GM23338 (cell line): ENCODE data around the gene ZAR1.

ENCODE experiments used
- CREB1 ChIP-seq: fragments of 250-450 bp; sonication (Bioruptor Pico); IDR thresholded peaks from 2 replicates; pipeline ENCODE4 v1.5.0; 2020; ENCODE audit warnings: low read depth, mild to moderate bottlenecking, moderate library complexity
- CTCF ChIP-seq, 2 experiments: fragments of 200-600 bp in 1 of 2; sonication (generic) in 1 of 2; conservative IDR thresholded peaks; 2 replicates each; pipeline versions ENCODE4 v1.5.1 to v1.6.1; 2016 to 2017; ENCODE audit warnings: antibody characterized with exemption in 2 of 2, low read depth in 2 of 2, mild to moderate bottlenecking in 2 of 2, moderate library complexity in 1 of 2
- EZH2 ChIP-seq: fragments of 200-600 bp; sonication (generic); IDR thresholded peaks from one replicate; pipeline ENCODE4 v1.8.0; 2017; ENCODE audit warnings: antibody characterized with exemption, mild to moderate bottlenecking, low read depth; ENCODE audit not compliant: unreplicated experiment
- EZH2phosphoT487 ChIP-seq: fragments of 200-600 bp; sonication (generic); IDR thresholded peaks from one replicate; pipeline ENCODE4 v1.8.1; 2018; ENCODE audit warnings: antibody characterized with exemption; ENCODE audit not compliant: unreplicated experiment
- POLR2AphosphoS5 ChIP-seq: IDR thresholded peaks from 2 replicates; pipeline ENCODE4 v1.6.1; 2016; ENCODE audit warnings: antibody characterized with exemption, low read depth
- REST ChIP-seq: IDR thresholded peaks from one replicate; pipeline ENCODE4 v1.6.1; 2018; ENCODE audit warnings: antibody characterized with exemption; ENCODE audit not compliant: unreplicated experiment

- TF ChIP-seq CTCF (conservative IDR thresholded peaks at IDR 0.05; ENCODE audit: low read depth in 2 of 2) (no peak), EZH2phosphoT487 (no peak), POLR2AphosphoS5 (no peak), EZH2 (no peak), REST (no peak), CREB1 (CRISPR knock-in tag) (no peak)
Measured at GRCh38 chr4:48495941-48496340, 5.9 kb downstream of the ZAR1 start.
